ENCODE measurements around the gene ATG7.

DNA sequence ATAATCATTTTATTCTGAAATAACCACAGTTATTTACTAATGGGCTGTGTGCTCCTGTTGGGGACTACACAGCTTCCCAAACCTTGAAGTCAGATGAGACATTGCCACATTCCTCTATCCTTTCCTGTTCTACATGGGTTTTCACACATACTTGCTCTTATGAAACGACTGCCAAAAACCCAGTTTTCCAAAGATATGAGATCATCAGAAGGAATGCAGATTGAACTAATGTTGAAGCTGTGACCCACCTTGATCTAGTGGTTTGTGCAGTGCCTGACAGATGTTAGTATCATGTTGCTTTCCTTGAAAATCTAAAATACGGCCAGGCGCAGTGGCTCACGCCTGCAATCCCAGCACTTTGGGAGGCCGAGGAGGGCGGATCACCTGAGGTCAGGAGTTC is 226.9 kb downstream of the ATG7 start:
- TF ChIP-seq, protein P1, sequence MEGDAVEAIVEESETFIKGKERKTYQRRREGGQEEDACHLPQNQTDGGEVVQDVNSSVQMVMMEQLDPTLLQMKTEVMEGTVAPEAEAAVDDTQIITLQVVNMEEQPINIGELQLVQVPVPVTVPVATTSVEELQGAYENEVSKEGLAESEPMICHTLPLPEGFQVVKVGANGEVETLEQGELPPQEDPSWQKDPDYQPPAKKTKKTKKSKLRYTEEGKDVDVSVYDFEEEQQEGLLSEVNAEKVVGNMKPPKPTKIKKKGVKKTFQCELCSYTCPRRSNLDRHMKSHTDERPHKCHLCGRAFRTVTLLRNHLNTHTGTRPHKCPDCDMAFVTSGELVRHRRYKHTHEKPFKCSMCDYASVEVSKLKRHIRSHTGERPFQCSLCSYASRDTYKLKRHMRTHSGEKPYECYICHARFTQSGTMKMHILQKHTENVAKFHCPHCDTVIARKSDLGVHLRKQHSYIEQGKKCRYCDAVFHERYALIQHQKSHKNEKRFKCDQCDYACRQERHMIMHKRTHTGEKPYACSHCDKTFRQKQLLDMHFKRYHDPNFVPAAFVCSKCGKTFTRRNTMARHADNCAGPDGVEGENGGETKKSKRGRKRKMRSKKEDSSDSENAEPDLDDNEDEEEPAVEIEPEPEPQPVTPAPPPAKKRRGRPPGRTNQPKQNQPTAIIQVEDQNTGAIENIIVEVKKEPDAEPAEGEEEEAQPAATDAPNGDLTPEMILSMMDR (IDR thresholded peaks at IDR 0.05), result no peak
- TF ChIP-seq POLR2AphosphoS5 (IDR thresholded peaks at IDR 0.05; ENCODE audit: low read depth, low read length) (no peak), SIN3A (IDR thresholded peaks at IDR 0.05; ENCODE audit: borderline replicate concordance, insufficient read depth, low read depth, low read length) (no peak)
- TF ChIP-seq, protein P2, sequence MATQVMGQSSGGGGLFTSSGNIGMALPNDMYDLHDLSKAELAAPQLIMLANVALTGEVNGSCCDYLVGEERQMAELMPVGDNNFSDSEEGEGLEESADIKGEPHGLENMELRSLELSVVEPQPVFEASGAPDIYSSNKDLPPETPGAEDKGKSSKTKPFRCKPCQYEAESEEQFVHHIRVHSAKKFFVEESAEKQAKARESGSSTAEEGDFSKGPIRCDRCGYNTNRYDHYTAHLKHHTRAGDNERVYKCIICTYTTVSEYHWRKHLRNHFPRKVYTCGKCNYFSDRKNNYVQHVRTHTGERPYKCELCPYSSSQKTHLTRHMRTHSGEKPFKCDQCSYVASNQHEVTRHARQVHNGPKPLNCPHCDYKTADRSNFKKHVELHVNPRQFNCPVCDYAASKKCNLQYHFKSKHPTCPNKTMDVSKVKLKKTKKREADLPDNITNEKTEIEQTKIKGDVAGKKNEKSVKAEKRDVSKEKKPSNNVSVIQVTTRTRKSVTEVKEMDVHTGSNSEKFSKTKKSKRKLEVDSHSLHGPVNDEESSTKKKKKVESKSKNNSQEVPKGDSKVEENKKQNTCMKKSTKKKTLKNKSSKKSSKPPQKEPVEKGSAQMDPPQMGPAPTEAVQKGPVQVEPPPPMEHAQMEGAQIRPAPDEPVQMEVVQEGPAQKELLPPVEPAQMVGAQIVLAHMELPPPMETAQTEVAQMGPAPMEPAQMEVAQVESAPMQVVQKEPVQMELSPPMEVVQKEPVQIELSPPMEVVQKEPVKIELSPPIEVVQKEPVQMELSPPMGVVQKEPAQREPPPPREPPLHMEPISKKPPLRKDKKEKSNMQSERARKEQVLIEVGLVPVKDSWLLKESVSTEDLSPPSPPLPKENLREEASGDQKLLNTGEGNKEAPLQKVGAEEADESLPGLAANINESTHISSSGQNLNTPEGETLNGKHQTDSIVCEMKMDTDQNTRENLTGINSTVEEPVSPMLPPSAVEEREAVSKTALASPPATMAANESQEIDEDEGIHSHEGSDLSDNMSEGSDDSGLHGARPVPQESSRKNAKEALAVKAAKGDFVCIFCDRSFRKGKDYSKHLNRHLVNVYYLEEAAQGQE (IDR thresholded peaks at IDR 0.05; ENCODE audit: insufficient read depth in 1 of 2, low read depth in 2 of 2, low read length in 1 of 2), result no peak
